ENCODE measurements around the gene KCTD1.

KCTD1 gene

GRCh38 chr18:26480897-26481795 lies 67.2 kb downstream of the KCTD1 start:
- DNase-seq: peak; percentile 88

GRCh38 chr18:26479681-26480079 lies 68.7 kb downstream of the KCTD1 start:
- no peak for DNase-seq

GRCh38 chr18:26479065-26479680 lies 69.2 kb downstream of the KCTD1 start:
- no peak for DNase-seq

- no peak for DNase-seq
These were observed 70.4 kb downstream of the KCTD1 start for GRCh38 chr18:26477828-26478466.

GRCh38 chr18:26476697-26477096 lies 71.7 kb downstream of the KCTD1 start:
- DNase-seq: no peak

- no peak for DNase-seq
These were observed 73.8 kb downstream of the KCTD1 start for GRCh38 chr18:26474542-26474941.

GRCh38 chr18:26473672-26474071 lies 74.7 kb downstream of the KCTD1 start:
- no peak for DNase-seq

GRCh38 chr18:26471826-26472225 lies 76.5 kb downstream of the KCTD1 start:
- no peak for DNase-seq

- peak; percentile 27 for DNase-seq
These were observed 77.3 kb downstream of the KCTD1 start for GRCh38 chr18:26471027-26471426.

GRCh38 chr18:26470011-26470637 lies 78.2 kb downstream of the KCTD1 start:
- DNase-seq: no peak

GRCh38 chr18:26468931-26469340 lies 79.4 kb downstream of the KCTD1 start:
- no peak for DNase-seq

- DNase-seq: no peak
These were observed 82.3 kb downstream of the KCTD1 start for GRCh38 chr18:26466026-26466425.

GRCh38 chr18:26465431-26465830 lies 82.9 kb downstream of the KCTD1 start:
- no peak for DNase-seq

- DNase-seq: no peak
These were observed 84.0 kb downstream of the KCTD1 start for GRCh38 chr18:26464128-26465011.

GRCh38 chr18:26462355-26462754 lies 86.0 kb downstream of the KCTD1 start:
- DNase-seq: no peak

- DNase-seq: no peak
These were observed 86.9 kb downstream of the KCTD1 start for GRCh38 chr18:26461405-26461804.

GRCh38 chr18:26460449-26461091 lies 87.8 kb downstream of the KCTD1 start:
- no peak for DNase-seq

- DNase-seq: no peak
These were observed 88.5 kb downstream of the KCTD1 start for GRCh38 chr18:26459884-26460283.

- DNase-seq: no peak
These were observed 89.0 kb downstream of the KCTD1 start for GRCh38 chr18:26459340-26459739.

- peak; percentile 39 for DNase-seq
These were observed 89.7 kb downstream of the KCTD1 start for GRCh38 chr18:26458526-26459232.
